Skeletal muscle satellite cell (primary cell): ENCODE data around the gene PRRC2B.

Source experiments
- H3K27me3 ChIP-seq: 2 replicates; pipeline ENCODE4 v1.7.0; 2013; ENCODE audit warnings: low read length; ENCODE audit not compliant: control insufficient read depth, insufficient read depth
- H3K36me3 ChIP-seq: 2 replicates; pipeline ENCODE4 v1.7.0; 2013; ENCODE audit warnings: mild to moderate bottlenecking, control low read depth, low read length; ENCODE audit not compliant: insufficient read depth
- H3K4me1 ChIP-seq: 2 replicates; pipeline ENCODE4 v1.7.0; 2013; ENCODE audit warnings: low read length; ENCODE audit not compliant: control insufficient read depth, insufficient read depth
- H3K4me2 ChIP-seq: 2 replicates; pipeline ENCODE4 v1.7.0; 2013; ENCODE audit warnings: mild to moderate bottlenecking, low read length
- H3K4me3 ChIP-seq: 2 replicates; pipeline ENCODE4 v1.7.0; 2013; ENCODE audit warnings: low read length
- H3K9ac ChIP-seq: 2 replicates; pipeline ENCODE4 v1.7.0; 2013; ENCODE audit warnings: mild to moderate bottlenecking, low read depth, low read length, moderate library complexity
- H3K9me3 ChIP-seq: replicated peaks from 2 replicates; pipeline ENCODE4 v1.7.0; 2013; ENCODE audit warnings: mild to moderate bottlenecking, control low read depth, low read length

PRRC2B gene

GRCh38 chr9:131485728-131486422 is 92.0 kb downstream of the PRRC2B start:
- Histone ChIP-seq H3K4me3 (no peak overlapping the region), H3K9me3 (no peaks in the 10 kb centered on the region), H3K36me3 (peaks cover 95% of the 10 kb centered on the region), H3K27me3 (no peaks in the 10 kb centered on the region), H3K4me2 (no peak overlapping the region), H3K9ac (no peak overlapping the region), H3K4me1 (no peaks in the 10 kb centered on the region)

- Histone ChIP-seq H3K4me1 (no peaks in the 10 kb centered on the region), H3K9me3 (no peaks in the 10 kb centered on the region), H3K4me3 (no peak overlapping the region), H3K36me3 (peaks cover 98% of the 10 kb centered on the region), H3K9ac (no peak overlapping the region), H3K4me2 (no peak overlapping the region), H3K27me3 (no peaks in the 10 kb centered on the region)
These were observed 93.1 kb downstream of the PRRC2B start for GRCh38 chr9:131487001-131487400.

GRCh38 chr9:131487621-131488031 is 93.7 kb downstream of the PRRC2B start:
- H3K4me1 ChIP-seq, result no peaks in the 10 kb centered on the region
- no peaks in the 10 kb centered on the region for H3K9me3 ChIP-seq
- H3K9ac ChIP-seq, result no peak overlapping the region
- peaks cover 98% of the 10 kb centered on the region for H3K36me3 ChIP-seq
- no peak overlapping the region for H3K4me3 ChIP-seq
- H3K4me2 ChIP-seq, result no peak overlapping the region
- H3K27me3 ChIP-seq, result no peaks in the 10 kb centered on the region

- no peak overlapping the region for H3K4me3 ChIP-seq
- H3K36me3 ChIP-seq, result peaks cover 98% of the 10 kb centered on the region
- no peak overlapping the region for H3K9ac ChIP-seq
- H3K4me2 ChIP-seq, result no peak overlapping the region
- H3K9me3 ChIP-seq, result no peaks in the 10 kb centered on the region
- H3K27me3 ChIP-seq, result no peaks in the 10 kb centered on the region
- H3K4me1 ChIP-seq, result no peaks in the 10 kb centered on the region
These were observed 96.6 kb downstream of the PRRC2B start for GRCh38 chr9:131490514-131490913.

- H3K9me3 ChIP-seq, result no peaks in the 10 kb centered on the region
- no peak overlapping the region for H3K9ac ChIP-seq
- H3K4me1 ChIP-seq, result no peaks in the 10 kb centered on the region
- no peak overlapping the region for H3K4me2 ChIP-seq
- no peaks in the 10 kb centered on the region for H3K27me3 ChIP-seq
- H3K36me3 ChIP-seq, result peaks cover 98% of the 10 kb centered on the region
- H3K4me3 ChIP-seq, result no peak overlapping the region
These were observed 97.3 kb downstream of the PRRC2B start for GRCh38 chr9:131491001-131491710.

- Histone ChIP-seq H3K36me3 (peaks cover 98% of the 10 kb centered on the region), H3K9me3 (no peaks in the 10 kb centered on the region), H3K9ac (no peak overlapping the region), H3K4me3 (no peak overlapping the region), H3K27me3 (no peaks in the 10 kb centered on the region), H3K4me1 (no peaks in the 10 kb centered on the region), H3K4me2 (no peak overlapping the region)
These were observed 98.2 kb downstream of the PRRC2B start for GRCh38 chr9:131492070-131492469.

- Histone ChIP-seq H3K4me3 (no peak overlapping the region), H3K27me3 (no peaks in the 10 kb centered on the region), H3K9me3 (no peaks in the 10 kb centered on the region), H3K4me2 (no peak overlapping the region), H3K36me3 (peaks cover 99% of the 10 kb centered on the region), H3K4me1 (no peaks in the 10 kb centered on the region), H3K9ac (no peak overlapping the region)
These were observed 100.5 kb downstream of the PRRC2B start for GRCh38 chr9:131494296-131494870.

- no peaks in the 10 kb centered on the region for H3K27me3 ChIP-seq
These were observed 101.9 kb downstream of the PRRC2B start for GRCh38 chr9:131495785-131496184.

GRCh38 chr9:131496844-131497405 is 103.0 kb downstream of the PRRC2B start:
- peaks cover 5% of the 10 kb centered on the region for H3K4me1 ChIP-seq
- H3K9ac ChIP-seq, result no peak overlapping the region
- no peaks in the 10 kb centered on the region for H3K27me3 ChIP-seq
- H3K36me3 ChIP-seq, result peaks cover 90% of the 10 kb centered on the region
- no peak overlapping the region for H3K4me3 ChIP-seq
- H3K9me3 ChIP-seq, result no peaks in the 10 kb centered on the region
- no peak overlapping the region for H3K4me2 ChIP-seq

More at GRCh38 chr9:131495785-131496184, 101.9 kb downstream of the PRRC2B start:
- Histone ChIP-seq H3K4me2 (no peak overlapping the region), H3K4me3 (no peak overlapping the region), H3K4me1 (peaks cover 3% of the 10 kb centered on the region), H3K9ac (no peak overlapping the region), H3K9me3 (no peaks in the 10 kb centered on the region), H3K36me3 (peaks cover 99% of the 10 kb centered on the region)

GRCh38 chr9:131499254-131499767 is 105.4 kb downstream of the PRRC2B start:
- Histone ChIP-seq H3K27me3 (no peaks in the 10 kb centered on the region), H3K9me3 (no peaks in the 10 kb centered on the region), H3K36me3 (peaks cover 66% of the 10 kb centered on the region), H3K4me2 (no peak overlapping the region), H3K4me1 (peaks cover 15% of the 10 kb centered on the region), H3K4me3 (no peak overlapping the region), H3K9ac (no peak overlapping the region)

- no peak overlapping the region for H3K4me2 ChIP-seq
- no peak overlapping the region for H3K9ac ChIP-seq
- no peaks in the 10 kb centered on the region for H3K9me3 ChIP-seq
- no peak overlapping the region for H3K4me3 ChIP-seq
- peaks cover 56% of the 10 kb centered on the region for H3K36me3 ChIP-seq
- peaks cover 17% of the 10 kb centered on the region for H3K4me1 ChIP-seq
- no peaks in the 10 kb centered on the region for H3K27me3 ChIP-seq
These were observed 106.5 kb downstream of the PRRC2B start for GRCh38 chr9:131500377-131500776.
